Stimulated activated CD4-positive, alpha-beta T cell treated with anti-CD3 and anti-CD28 coated beads, TNF-alpha, amount 100 ng/mL, for 24 hours (primary cell): Measurements from ENCODE around the gene MMS22L.

Experiments used
- DNase-seq, 3 experiments: peaks; one replicate each; pipeline ENCODE4 v3.0.0-alpha.2; 2020; ENCODE audit warnings: low read depth in 3 of 3

Gene MMS22L

DNA sequence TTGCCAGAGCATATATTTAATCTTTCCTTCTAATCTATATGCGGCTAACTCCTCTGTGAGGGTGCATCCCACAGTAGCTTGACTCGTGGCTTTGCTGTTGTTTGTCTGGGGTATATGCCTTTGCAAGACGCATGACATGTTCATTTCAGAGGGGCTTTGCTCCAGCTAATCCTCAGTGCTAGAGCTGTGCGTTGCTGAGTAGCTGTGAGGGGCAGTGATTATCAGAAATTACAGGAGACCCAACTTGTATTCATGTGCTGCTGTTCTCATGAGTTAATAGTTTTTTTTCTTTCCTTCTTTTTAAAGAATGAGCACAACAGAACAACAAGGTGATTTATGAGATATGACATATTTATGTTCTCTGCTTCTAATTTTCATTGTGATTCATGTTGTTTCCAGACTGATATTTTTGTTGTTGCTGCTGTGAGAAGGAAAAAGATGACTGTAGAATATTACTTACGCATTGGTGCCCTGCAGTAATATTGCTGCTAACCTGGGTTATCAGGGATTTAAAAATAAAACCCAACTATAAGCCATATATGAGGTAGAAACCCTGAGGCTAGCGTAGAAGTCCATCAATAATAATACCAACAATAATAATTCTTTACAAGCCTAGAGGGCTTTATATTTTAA, 190.2 kb downstream of the MMS22L start:
- no peak for DNase-seq
